Nephron (organoid): ENCODE measurements around the gene SGTA.

ENCODE experiments used
- H3K27ac Mint-ChIP-seq, 3 experiments: 2 replicates each; pipeline ENCODE4 v1.8.0; 2020; ENCODE audit warnings: mixed read lengths in 3 of 3, mild to moderate bottlenecking in 2 of 3, moderate library complexity in 1 of 3
- H3K27me3 Mint-ChIP-seq: 2 replicates; pipeline ENCODE4 v1.8.0; 2021; ENCODE audit warnings: low read depth, mild to moderate bottlenecking, moderate library complexity, mixed read lengths
- H3K36me3 Mint-ChIP-seq: 2 replicates; pipeline ENCODE4 v1.8.0; 2020; ENCODE audit warnings: low read depth, mixed read lengths
- H3K4me1 Mint-ChIP-seq: 2 replicates; pipeline ENCODE4 v1.8.0; 2020; ENCODE audit warnings: mixed read lengths
- H3K4me3 Mint-ChIP-seq, 3 experiments: 2 replicates each; pipeline ENCODE4 v1.8.0; 2020; ENCODE audit warnings: mild to moderate bottlenecking in 3 of 3, mixed read lengths in 3 of 3, moderate library complexity in 2 of 3
- H3K9me3 Mint-ChIP-seq: 2 replicates; pipeline ENCODE4 v1.8.0; 2020; ENCODE audit warnings: mixed read lengths
- TF ChIP-seq, protein P1 (sequence below), 3 experiments: fragments of 200-600 bp; sonication (generic); IDR thresholded peaks; one replicate each; pipeline ENCODE4 v1.5.0; 2021; ENCODE audit warnings: antibody characterized with exemption in 3 of 3; ENCODE audit not compliant: unreplicated experiment in 3 of 3

SGTA gene

DNA sequence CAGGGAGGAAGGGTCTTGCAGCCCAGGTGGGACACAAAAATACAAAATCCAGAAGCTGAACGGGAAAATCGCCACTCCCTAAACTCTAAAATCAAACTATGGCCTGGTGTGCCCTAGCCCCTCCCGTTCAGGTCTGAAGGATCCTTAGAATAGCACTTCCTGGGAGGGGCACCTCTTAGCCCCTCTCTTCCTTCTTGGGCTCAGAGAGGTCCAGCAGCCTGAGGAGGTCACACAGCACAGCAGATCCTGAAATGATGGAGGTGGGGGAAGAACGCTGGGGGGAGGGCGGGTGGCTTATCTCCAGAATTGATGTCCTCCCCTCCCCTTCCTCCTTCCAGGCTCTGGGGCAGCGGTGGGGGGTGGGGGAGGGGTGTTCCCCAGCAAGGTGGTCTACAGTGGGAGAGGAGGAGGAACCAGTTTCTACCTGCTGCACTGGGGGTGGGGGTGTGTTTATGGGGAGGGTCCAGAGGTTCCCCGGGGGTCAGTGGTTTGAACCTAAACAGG, 63.8 kb downstream of the SGTA start:
- Mint-ChIP-seq H3K36me3 (no peaks in the 10 kb centered on the region), H3K4me1 (peaks cover 6% of the 10 kb centered on the region), H3K27ac (no peak overlapping the region), H3K9me3 (peaks cover 10% of the 10 kb centered on the region), H3K4me3 (peak overlapping the region; percentile 79 to 88 (median 87)), H3K27me3 (peaks cover 38% of the 10 kb centered on the region)
- TF ChIP-seq, protein P1, sequence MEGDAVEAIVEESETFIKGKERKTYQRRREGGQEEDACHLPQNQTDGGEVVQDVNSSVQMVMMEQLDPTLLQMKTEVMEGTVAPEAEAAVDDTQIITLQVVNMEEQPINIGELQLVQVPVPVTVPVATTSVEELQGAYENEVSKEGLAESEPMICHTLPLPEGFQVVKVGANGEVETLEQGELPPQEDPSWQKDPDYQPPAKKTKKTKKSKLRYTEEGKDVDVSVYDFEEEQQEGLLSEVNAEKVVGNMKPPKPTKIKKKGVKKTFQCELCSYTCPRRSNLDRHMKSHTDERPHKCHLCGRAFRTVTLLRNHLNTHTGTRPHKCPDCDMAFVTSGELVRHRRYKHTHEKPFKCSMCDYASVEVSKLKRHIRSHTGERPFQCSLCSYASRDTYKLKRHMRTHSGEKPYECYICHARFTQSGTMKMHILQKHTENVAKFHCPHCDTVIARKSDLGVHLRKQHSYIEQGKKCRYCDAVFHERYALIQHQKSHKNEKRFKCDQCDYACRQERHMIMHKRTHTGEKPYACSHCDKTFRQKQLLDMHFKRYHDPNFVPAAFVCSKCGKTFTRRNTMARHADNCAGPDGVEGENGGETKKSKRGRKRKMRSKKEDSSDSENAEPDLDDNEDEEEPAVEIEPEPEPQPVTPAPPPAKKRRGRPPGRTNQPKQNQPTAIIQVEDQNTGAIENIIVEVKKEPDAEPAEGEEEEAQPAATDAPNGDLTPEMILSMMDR (IDR thresholded peaks at IDR 0.05; ENCODE audit: unreplicated experiment in 3 of 3), result no peak

DNA sequence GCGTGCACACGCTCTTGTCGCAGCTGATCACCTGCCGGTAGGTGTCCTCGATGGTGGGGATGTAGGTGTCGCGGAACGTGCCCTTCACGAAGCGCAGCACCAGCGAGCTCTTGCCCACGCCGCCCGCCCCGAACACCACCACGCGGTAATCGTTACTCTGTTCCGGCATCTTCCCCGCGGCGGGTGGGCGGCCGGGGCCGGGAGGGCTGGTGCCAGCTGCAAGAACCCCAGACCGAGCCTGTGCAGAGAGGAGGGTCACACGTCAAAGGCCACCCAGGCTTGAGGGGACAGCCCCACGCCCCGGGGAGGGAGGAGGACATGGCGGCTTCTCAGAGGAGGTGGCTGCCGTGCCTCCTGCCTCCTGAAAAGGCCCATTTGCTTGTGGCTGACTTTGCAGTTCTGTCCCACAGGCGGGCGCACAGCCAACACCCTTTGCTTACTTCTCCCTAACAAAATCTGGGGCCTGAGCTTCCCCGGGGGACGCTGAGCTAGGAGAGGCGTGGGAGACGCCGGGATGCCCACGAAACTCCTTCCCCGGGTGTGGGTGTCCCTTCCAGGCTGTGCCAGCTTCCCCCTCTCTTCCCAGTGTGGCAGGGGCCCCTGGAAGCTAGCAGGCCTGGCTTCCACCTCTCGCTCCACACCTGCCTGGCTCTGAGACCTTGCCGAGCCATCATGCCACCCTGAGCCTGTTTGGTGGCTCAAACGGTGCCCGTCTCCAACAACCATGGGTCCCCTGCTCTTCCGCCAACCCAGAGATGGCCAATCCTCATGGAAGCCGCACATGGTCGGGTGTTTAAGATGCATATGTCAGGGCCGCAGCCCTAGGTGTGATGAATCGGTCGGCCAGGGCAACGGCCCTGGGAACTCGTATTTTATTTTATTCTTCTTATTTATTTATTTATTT, 65.2 kb downstream of the SGTA start:
- no peak overlapping the region for H3K4me3 Mint-ChIP-seq
- no peaks in the 10 kb centered on the region for H3K36me3 Mint-ChIP-seq
- no peak overlapping the region for H3K27ac Mint-ChIP-seq
- TF ChIP-seq, protein P1 (IDR thresholded peaks at IDR 0.05; ENCODE audit: unreplicated experiment in 3 of 3), result no peak
- peaks cover 10% of the 10 kb centered on the region for H3K9me3 Mint-ChIP-seq
- peaks cover 31% of the 10 kb centered on the region for H3K27me3 Mint-ChIP-seq
- peaks cover 4% of the 10 kb centered on the region for H3K4me1 Mint-ChIP-seq

DNA sequence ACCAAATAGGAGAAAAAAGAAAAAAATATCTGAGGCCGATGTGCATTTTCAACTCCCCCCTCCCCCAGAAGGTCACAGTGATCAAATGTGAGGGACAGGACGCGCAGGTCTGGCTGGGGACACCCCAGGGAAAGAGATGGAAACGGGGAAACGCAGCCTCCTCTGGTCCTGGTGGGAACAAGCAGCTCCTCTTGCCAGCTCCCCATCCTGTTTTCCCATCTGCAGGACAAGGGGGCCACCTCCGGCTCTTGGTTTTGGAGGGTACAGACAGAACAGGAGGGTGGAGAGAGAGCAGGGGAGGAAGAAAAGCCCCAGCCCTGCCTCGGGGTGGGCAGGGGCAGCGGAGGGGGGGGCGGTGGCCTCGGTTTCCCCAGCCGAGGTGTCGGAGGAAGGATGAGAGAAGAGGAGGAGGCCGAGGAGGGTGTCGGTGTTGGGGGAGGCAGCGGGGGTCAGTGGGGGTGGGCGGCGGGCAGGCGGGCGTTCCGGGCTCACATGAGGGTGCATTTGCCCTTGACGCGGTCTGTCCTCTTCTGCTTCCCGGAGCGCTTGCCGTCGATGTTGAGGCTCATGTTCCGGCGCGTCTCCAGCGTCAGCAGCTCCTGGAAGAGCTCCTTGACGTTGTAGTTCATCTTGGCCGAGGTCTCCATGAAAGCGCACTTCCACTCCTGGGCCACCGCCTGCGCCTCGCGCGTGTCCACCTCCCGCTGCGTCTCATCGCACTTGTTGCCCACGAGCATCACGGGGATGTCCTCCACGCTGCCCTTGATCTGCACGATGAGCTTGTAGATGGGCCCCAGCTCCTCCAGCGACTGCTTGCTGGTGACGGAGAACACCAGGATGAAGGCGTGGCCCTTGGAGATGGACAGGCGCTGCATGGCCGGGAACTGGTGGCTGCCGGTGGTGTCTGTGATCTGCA, 66.1 kb downstream of the SGTA start:
- H3K4me3 Mint-ChIP-seq, result no peak overlapping the region
- H3K4me1 Mint-ChIP-seq, result peaks cover 4% of the 10 kb centered on the region
- H3K27me3 Mint-ChIP-seq, result peaks cover 23% of the 10 kb centered on the region
- no peak overlapping the region for H3K27ac Mint-ChIP-seq
- TF ChIP-seq, protein P1 (IDR thresholded peaks at IDR 0.05; ENCODE audit: unreplicated experiment in 3 of 3), result no peak
- H3K9me3 Mint-ChIP-seq, result peaks cover 10% of the 10 kb centered on the region
- no peaks in the 10 kb centered on the region for H3K36me3 Mint-ChIP-seq

DNA sequence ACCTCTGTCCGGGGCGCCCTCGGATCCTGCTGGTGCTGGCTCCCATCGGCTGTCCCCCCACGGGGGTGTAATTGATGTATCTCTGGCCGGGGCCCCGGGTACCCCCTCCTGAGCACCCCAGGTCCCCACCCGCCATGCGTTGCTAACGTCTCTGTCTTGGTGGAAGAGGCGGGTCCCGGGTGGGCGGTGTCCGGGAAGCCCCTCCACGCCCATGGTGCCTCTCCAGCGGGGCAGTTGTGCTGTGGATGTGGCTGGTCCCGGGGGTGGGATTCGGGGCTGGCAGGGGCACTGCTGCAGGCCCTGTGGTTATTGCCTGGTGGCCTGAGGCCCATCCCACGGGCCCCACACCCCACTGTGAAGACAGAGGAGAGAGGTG, 66.8 kb downstream of the SGTA start:
- Mint-ChIP-seq H3K4me3 (no peak overlapping the region), H3K4me1 (peaks cover 4% of the 10 kb centered on the region), H3K27me3 (peaks cover 18% of the 10 kb centered on the region), H3K9me3 (peaks cover 10% of the 10 kb centered on the region), H3K36me3 (no peaks in the 10 kb centered on the region), H3K27ac (no peak overlapping the region)
- TF ChIP-seq, protein P1 (IDR thresholded peaks at IDR 0.05; ENCODE audit: unreplicated experiment in 3 of 3), result no peak

DNA sequence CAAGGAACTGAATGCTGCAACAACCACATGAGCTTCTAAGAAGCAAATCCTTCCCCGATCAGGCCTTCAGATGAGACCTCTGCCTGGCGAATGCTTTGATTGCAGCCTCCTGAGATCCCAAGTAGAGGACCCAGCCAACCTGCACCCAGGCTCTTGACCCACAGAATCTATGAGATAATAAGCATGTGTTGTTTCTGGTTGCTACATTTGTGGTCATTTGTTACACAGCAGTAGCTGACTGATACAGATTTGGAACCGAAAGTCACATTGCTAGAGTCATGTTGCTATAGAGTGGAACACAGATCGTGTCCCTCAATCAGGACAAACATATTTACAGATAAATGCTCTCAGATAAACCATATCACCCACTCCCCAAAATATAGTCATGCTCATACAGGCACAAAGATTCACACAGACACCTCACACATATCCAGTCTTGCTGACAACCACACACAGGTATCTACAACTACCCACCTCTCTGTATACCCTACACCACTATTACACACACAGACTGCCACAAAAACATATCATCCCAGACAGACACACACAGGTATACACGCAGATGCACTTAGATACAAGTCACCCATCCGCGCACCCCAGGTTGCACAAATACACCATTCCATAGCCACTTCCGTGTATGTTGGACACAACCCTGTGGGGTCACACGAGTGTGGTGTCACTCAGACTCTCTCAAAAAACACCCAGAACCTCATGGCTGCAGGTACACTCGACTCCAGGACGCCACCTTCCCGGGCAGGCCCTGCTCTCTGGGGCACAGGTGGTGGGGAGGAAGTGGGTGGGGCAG, 67.4 kb downstream of the SGTA start:
- TF ChIP-seq, protein P1 (IDR thresholded peaks at IDR 0.05; ENCODE audit: unreplicated experiment in 3 of 3), result no peak
- Mint-ChIP-seq H3K27me3 (peaks cover 18% of the 10 kb centered on the region), H3K27ac (no peak overlapping the region), H3K9me3 (peaks cover 10% of the 10 kb centered on the region), H3K4me3 (no peak overlapping the region), H3K36me3 (no peaks in the 10 kb centered on the region), H3K4me1 (peaks cover 4% of the 10 kb centered on the region)
